ENCODE measurements around the gene FAM210A.
"Not testable (repeated sequence)": the region's sequence is repeated elsewhere in the genome, so short reads cannot be mapped to it uniquely, and the experiment has no call there.

The FAM210A gene

DNA sequence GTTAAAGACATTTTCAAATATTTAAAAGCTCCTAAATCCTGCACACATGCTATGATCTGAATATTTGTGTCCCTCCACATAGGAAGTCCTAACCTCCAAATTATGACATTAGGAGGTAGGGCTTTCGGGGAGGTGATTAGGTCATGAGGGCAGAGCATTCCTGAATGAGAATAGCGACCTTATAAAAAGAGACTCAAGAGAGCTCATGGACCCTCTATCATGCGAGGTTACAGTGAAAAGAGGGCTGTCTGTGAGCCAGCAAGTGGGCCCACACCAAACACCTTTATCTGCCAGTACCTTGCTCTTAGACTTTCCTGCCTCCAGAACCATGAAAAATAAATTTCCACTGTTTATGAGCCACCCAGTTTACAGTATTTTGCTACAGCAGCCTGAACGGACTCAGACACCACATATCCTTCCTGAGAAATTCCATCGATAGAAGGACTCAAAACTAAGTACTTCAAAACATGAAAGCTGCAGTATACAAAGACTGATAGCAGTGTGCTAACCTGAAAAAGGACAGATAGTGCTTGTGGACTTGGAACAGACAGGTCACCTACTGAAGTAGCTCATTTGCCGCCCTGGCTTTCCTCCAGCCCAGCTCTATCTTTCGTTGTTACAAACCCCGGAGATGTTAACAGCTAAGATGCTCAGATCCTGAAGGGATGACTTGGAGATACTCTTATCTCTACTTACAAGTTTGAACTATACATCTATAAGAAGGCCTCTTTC is 13.8 kb downstream of the FAM210A start:
- in situ Hi-C loops (cut with HindIII; ENCODE audit: low pct_ligation_motif_present, low pct_unique_long_range_greater_than_20kb, low sequenced_read_pairs), result no loop called here
- no peak for DNase-seq

GRCh38 chr18:13710414-13710831 is 15.9 kb downstream of the FAM210A start:
- peak; percentile 36 for DNase-seq

GRCh38 chr18:13703899-13704298 is 22.5 kb downstream of the FAM210A start:
- DNase-seq, result peak; percentile 20
- in situ Hi-C loops (cut with HindIII; ENCODE audit: low pct_ligation_motif_present, low pct_unique_long_range_greater_than_20kb, low sequenced_read_pairs), result no loop called here

More at GRCh38 chr18:13710414-13710831, 15.9 kb downstream of the FAM210A start:
- in situ Hi-C loops (cut with HindIII; ENCODE audit: low pct_ligation_motif_present, low pct_unique_long_range_greater_than_20kb, low sequenced_read_pairs), result no loop called here

DNA sequence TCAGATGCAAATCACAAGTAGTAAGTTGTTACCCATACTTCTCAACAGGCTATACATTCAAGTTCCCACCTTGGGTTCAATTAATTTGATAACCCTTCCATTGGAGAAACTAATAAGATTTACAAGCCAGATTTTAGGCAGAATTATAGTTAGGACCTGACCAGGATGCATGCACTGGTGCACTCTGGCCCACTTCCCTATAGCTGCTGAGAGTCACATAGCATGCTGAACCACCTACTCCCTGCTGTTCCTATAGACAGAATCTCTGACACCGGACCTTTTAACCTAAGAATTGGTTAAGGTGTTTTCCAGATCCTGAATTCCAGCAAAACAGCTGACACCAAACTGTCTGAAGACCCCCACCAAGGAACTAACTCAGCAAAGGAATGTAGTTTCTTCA is 26.2 kb downstream of the FAM210A start:
- in situ Hi-C loops (cut with HindIII; ENCODE audit: low pct_ligation_motif_present, low pct_unique_long_range_greater_than_20kb, low sequenced_read_pairs), result no loop called here
- no peak for DNase-seq

DNA sequence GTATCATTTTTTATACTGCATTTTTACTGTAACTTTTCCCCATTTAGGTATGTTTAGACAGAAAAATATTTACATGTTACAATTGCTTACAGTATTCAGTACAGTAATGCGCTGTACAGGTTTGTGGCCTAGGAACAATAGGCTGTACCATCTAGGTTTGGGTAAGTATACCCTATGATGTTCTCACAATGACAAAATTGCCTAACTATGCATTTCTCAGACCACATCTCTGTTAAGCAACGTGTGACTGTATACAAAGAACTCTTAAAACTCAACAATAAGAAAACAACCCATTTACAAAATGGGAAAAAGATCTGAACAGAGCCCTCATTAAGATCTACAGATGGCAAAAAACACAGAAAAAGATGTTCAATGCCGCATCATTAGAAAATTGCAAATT is 29.4 kb downstream of the FAM210A start:
- DNase-seq, result no peak
- in situ Hi-C loops (cut with HindIII; ENCODE audit: low pct_ligation_motif_present, low pct_unique_long_range_greater_than_20kb, low sequenced_read_pairs), result no loop called here

GRCh38 chr18:13695337-13695736 is 31.0 kb downstream of the FAM210A start:
- DNase-seq; in situ Hi-C loops (cut with HindIII; ENCODE audit: low pct_ligation_motif_present, low pct_unique_long_range_greater_than_20kb, low sequenced_read_pairs): not testable (repeated sequence)

DNA sequence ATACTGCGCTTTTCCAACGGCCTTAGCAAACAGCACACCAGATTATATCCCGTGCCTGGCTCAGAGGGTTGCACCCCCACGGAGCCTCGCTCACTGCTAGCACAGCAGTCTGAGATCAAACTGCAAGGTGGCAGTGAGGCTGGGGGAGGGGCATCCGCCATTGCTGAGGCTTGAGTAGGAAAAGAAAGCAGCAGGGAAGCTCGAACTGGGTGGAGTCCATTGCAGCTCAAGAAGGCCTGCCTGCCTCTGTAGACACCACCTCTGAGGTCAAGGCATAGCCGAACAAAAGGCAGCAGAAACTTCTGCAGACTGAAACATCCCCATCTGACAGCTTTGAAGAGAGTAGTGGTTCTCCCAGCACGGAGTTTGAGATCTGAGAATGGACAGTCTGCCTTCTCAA is 36.3 kb downstream of the FAM210A start:
- in situ Hi-C loops (cut with HindIII; ENCODE audit: low pct_ligation_motif_present, low pct_unique_long_range_greater_than_20kb, low sequenced_read_pairs); DNase-seq: not testable (repeated sequence)

DNA sequence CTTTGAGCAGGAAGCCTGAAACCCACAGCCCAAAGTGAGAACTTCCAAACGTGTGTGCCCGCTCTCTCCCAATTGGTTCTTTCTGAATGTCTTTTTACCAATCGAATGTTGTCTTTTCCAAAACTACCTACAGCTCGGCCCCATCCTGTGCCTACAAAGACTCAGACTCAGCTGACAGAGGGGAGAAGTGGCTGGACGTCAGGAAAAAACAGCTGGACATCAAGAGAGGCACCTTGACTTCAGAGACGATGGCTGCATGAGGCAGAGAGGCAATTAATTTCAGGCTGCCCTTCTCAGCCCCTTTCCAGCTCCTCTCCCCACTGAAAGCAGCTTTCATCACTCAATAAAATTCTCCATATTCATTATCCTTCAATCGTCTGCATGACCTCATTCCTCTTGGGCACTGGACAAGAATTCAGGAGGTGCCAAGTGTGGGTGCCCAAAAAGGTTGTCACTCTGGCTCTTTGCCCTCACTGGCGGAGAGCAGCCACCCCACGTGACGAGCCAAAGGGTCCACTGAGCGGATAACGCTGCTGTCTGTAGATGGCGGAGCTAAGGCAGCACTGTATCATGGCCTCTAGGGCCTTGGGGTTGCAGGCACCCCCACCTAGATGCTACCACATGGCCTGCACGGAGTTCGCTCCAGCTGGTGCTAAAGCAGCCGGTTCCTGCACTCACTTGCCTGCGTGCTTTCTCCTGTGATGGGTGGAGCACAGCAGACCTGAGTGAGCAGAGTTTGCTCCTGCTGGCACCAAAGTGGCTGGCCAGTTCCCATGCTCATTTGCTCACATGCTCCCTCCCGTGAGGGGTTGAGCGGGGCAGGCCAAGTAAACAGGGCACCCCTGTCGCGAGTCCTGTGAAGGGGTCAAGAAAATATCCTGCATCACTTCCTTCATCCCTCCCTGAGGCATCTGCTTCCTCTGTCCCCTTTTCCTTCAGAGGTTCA is 37.9 kb downstream of the FAM210A start:
- in situ Hi-C loops (cut with HindIII; ENCODE audit: low pct_ligation_motif_present, low pct_unique_long_range_greater_than_20kb, low sequenced_read_pairs), result no loop called here

DNA sequence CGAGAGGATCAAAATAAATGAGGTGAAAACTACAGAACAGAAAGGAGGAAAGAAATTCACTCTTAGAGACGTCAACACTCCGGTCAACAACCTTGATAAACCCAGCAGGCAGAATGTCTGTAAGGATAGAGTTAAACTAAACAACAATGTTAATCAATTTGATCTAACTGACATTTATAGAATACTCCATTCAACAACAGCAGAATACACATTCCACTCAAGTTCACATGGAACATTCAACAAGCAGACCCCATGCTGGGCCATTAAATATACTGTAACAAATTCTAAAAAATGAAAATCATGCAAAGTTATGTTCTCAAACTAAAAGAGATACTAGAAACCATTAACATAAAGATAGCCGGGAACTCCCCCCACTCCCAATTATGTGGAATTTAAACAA is 41.8 kb downstream of the FAM210A start:
- no peak for DNase-seq
- in situ Hi-C loops (cut with HindIII; ENCODE audit: low pct_ligation_motif_present, low pct_unique_long_range_greater_than_20kb, low sequenced_read_pairs), result no loop called here

More for the DNA sequence above, 37.9 kb downstream of the FAM210A start:
- DNase-seq, result no peak

GRCh38 chr18:13681701-13682100 is 44.7 kb downstream of the FAM210A start:
- no peak for DNase-seq
- in situ Hi-C loops (cut with HindIII; ENCODE audit: low pct_ligation_motif_present, low pct_unique_long_range_greater_than_20kb, low sequenced_read_pairs), result no loop called here

GRCh38 chr18:13680612-13681011 is 45.7 kb downstream of the FAM210A start:
- in situ Hi-C loops (cut with HindIII; ENCODE audit: low pct_ligation_motif_present, low pct_unique_long_range_greater_than_20kb, low sequenced_read_pairs), result no loop called here

DNA sequence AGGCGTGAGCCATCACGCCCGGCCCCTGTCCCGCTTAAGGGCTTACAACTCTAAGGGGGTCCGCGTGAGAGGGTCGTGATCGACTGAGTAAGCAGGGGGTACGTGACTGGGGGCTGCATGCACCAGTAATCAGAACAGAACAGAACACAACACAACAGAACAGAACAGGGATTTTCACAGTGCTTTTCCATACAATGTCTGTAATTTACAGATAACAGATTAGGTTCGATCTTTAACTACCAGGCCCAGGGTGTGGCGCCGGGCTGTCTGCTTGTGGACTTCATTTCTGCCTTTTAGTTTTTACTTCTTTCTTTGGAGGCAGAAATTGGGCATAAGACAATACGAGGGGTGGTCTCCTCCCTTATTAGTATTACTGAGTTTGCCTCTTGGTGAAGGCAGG is 49.0 kb downstream of the FAM210A start:
- in situ Hi-C loops (cut with HindIII; ENCODE audit: low pct_ligation_motif_present, low pct_unique_long_range_greater_than_20kb, low sequenced_read_pairs); DNase-seq: not testable (repeated sequence)

More at GRCh38 chr18:13680612-13681011, 45.7 kb downstream of the FAM210A start:
- peak; percentile 25 for DNase-seq

GRCh38 chr18:13676471-13676870 is 49.9 kb downstream of the FAM210A start:
- in situ Hi-C loops (cut with HindIII; ENCODE audit: low pct_ligation_motif_present, low pct_unique_long_range_greater_than_20kb, low sequenced_read_pairs), result no loop called here
- no peak for DNase-seq

- no peak for DNase-seq
- in situ Hi-C loops (cut with HindIII; ENCODE audit: low pct_ligation_motif_present, low pct_unique_long_range_greater_than_20kb, low sequenced_read_pairs), result no loop called here
Measured at GRCh38 chr18:13672657-13673056, 53.7 kb downstream of the FAM210A start.

- DNase-seq, result no peak
- in situ Hi-C loops (cut with HindIII; ENCODE audit: low pct_ligation_motif_present, low pct_unique_long_range_greater_than_20kb, low sequenced_read_pairs), result no loop called here
Measured at GRCh38 chr18:13661779-13662256, 64.5 kb downstream of the FAM210A start.

DNA sequence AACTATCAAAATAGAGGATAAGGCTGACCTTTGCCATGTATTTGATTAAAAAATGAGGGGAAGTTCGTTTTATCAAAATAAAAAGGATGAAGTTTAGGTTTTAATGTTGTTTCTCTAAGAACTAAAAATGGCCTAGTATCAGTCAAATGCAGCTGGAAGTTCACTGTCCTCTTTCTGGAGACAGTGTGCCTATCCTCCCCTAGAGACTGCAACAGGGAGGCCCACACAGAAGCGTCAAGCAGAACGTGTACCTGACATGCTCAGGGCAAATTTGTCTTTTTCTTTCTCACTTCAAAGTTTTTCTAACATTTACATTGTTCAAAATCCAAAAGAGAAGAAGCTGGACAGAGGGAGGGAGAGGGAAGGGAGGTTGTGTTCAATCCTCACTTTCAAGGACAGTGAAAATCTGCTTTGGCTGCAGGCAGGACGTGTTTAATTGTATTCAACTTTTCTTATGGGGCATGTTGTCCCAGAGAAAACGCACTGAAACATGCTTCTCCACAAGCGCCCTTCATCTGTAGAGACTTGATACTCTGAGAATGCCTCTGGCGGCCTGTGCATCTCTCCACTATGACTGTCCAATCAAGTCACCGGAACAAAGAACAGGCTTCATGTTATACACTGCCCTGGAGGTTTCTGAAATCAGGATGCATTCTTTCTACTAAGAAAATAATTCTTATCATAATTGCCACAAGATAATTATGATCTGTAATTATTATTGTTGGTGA is 65.1 kb downstream of the FAM210A start:
- no peak for DNase-seq
- in situ Hi-C loops (cut with HindIII; ENCODE audit: low pct_ligation_motif_present, low pct_unique_long_range_greater_than_20kb, low sequenced_read_pairs), result no loop called here

DNA sequence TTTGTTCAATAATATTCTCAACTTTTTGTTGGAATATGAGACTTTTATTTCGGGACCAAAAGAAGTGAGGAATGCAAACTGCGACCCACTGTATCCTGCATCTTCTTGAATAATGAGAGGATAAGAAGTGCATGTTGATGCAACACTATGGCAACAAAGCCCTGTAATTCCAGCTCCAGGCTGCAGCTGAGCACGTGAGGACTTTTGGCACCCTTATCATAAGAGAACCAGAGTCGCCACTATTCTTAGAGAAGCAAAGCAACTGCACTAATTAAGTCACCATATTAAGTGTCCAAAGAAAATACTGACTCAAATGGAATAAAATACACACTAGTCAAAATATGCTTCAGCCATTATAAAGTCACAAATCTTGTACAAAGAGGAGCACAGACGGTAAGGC is 65.8 kb downstream of the FAM210A start:
- in situ Hi-C loops (cut with HindIII; ENCODE audit: low pct_ligation_motif_present, low pct_unique_long_range_greater_than_20kb, low sequenced_read_pairs), result no loop called here
- no peak for DNase-seq

DNA sequence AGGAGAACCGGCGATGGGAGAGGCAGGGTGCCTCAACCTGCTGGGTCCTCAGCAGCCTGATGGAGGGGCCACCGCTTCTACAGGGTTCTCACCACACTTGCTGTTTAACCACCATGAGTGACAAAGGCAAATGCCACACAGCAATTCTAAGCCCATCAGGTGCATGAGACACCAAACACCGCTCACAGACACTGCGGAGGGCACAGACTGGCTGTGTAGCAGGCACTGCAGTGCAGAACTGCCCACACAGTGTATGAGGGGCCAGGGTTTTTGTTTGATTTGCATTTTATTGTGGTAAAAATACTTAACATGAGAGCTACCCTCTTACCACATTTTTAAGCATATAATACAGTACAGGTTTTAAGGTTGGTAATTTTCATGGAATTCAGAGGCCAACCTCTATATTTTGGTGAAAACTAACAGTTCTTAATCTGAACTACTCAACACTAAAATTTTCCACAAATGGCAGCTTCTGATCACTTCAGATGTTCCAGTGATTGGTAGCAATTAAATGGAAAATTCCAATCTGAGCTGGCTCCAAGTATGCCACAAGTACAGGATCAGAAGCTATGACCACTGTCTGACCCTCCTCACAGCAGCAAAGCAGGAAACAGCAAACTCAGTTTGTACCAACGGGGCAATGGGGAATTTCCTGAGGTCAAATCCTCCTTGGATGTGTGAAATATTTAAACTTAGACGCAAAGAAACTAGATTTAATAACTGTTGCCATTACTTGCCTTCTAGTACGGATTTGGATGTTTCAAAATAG is 67.7 kb downstream of the FAM210A start:
- DNase-seq, result no peak
- in situ Hi-C loops (cut with HindIII; ENCODE audit: low pct_ligation_motif_present, low pct_unique_long_range_greater_than_20kb, low sequenced_read_pairs), result no loop called here

All from ACHN (cell line).